ENCODE results near the gene IPCEF1.

IPCEF1 gene

DNA sequence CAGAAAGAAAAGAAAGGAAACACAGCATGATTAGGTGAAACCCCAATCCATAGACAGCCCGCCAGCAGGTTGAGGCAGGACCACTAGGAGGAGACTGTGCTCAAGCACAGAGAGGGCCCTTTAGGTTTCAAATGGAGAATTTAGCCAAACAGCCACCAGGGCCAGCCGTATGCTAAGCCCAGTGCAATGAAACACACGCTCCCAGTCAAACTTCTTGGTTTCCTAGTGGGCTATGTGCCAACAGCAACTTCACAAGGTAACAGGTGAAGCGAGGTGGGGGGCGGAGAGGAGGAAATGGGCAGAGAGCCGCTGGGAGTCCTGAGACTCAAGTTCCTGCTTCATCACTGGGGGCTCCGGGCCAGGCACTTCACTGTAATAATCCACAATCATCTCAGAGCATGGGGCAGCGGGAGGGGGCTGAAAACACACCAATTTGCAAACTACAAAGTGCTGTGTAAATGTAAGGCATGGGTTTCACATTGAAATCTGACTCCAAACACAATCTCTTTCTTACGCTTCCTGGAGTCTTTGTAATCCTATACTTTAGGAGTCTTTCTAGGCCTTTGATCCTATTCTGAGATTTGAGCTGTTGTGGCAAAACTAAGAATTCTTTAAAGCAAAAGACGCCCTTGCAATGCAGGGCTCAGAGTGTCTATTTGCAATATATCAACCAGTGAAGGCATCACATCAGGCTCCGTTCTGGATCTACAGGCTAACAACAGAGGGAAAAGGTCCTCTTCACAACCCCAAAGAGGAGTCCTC is 200.3 kb downstream of the IPCEF1 start:
- peak; percentile 30 for DNase-seq

DNA sequence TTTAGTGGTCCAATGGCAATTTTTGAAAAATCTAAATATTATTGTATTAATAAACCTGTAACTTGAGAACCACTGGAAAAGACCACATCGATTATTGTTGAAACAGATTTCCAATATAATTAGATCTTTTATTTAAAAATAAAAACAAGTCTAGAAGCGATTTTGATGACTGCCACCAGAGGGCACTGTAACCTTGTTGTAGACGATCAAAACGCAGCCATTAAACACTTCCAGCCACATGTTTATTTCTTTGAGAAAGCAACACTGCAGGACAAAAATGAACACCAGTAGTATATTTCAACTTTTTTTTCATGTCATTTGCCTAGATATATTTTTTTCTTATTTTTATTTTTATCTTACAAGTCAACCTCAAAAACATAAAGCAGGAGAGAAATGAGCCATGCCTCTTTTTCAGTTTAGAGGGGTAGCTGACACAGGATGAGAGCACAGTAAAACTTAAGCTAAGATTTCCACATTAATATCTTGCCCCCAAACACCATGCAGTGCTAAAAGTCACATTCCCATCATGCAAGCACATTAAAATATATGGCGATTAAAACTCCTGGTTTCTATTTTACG is 202.1 kb downstream of the IPCEF1 start:
- peak; percentile 55 for DNase-seq

DNA sequence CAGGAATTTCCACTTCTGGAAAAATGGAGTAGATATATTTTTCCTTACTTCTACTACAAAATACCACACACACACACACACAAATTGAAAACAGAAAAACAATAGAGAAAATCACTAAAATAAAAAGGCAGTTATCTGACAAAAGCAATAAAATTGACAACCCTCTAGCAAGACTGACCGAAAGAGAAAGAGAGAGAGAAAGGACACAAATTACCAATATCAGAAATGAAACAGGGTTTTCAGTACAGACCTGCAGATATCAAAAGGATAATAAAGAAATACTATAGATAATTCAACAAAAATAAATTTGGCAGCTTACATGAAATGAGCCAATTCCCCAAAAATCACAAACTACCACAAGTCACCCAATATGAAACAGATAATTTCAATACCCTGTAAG is 212.8 kb downstream of the IPCEF1 start:
- no peak for DNase-seq

DNA sequence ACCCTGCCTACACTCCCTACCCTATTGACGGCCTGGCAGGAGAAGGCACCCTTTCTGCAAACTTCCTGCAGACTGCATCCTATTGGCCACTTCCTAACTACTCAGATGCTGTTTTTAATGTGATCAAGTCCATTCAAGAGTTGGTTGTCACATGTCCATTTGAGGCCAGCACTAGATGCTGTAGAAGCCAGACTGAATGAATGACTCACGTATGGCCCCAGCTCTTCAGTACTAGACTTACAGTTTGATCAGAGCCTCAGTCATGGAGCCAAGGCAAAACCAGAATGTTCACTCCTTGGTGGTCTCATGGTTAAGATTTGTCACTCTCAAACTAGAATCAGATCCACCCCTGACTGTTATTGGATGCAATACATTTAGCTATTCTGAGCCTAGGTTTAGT is 215.9 kb downstream of the IPCEF1 start:
- DNase-seq, result no peak

DNA sequence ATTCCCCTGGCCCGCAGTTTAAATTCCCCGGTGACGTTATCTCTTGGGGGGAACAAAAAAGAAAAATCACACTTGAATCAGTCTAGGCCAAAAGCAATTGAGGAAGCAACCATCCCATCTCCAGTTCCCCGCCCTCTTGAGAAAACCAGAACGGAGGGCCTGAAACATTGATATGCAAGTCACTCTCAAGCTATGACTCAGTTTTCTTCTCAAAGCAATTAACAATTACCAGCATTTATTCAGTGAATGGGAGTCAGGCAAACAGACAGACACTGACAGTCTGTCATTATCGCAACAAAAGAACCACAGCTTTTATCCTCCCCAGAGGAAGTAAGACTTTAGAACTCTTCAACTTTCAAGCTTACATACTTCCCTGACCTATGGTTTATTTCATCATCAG is 216.7 kb downstream of the IPCEF1 start:
- no peak for DNase-seq

DNA sequence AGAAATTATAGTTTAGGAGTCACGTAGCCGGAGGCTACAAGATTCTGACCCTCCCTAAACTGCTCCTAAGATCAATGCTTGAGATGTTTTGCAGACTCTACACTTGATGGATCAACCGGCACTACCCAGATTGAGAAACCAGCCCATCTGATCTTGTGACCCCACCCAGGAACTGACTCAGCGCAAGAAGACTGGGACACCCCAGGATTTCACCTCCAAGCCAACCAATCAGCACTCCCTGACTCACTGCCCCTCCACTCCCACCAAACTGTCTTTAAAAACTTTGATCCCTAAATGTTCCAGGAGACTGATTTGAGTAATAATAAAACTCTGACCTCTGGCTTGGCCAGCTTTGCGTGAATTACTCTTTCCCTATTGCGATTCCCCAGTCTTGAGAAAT is 217.8 kb downstream of the IPCEF1 start:
- no peak for DNase-seq

DNA sequence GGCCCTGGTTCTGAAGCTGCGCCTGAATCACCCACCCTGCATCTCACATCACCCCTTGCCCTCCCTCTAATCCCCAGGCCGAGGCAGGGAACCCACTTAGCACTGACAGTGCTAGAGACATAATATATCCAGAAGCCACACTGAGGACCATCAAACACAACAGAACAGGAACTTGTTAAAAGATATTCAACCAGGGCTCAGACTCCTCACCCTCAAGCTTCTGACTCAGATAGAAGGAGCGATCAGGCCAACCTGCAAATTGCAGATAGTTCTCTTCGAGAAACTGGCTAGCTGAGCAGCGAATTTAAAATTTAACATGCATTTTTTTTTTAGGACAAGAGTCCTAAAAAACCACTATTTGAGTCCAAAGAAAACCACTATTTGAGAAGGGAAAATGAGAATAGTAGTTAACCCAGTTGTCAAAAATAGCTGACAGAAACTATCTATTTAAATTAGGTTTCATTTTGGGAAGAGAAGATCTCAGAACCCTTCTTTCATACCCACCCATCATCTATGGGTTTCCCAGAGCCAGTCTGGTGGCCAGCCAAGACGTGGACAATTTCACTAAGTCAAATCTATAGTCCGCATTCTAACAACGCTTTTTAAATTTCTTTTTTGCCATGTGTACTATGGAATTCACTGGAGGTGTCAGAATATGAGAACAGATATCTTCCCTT is 222.0 kb downstream of the IPCEF1 start:
- no peak for DNase-seq

DNA sequence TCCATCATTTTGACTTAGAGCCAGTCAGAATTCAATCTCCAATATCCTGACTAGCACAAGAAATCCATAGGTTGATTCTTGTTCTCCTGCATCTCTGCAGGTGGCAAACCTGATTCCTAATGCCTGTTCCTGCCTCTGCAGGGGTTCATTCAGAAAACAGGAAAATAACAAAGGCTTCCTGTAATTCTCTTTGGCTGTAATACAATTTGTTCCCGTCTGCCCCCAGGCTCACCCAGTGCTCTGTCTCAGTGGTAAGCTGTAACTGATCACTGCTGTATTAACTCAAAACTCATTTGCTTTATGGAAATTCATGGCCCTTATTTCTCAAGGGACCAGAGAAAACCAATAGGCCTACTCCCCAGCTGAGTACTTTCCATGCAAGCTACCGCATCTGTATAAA is 228.9 kb downstream of the IPCEF1 start:
- DNase-seq, result no peak

DNA sequence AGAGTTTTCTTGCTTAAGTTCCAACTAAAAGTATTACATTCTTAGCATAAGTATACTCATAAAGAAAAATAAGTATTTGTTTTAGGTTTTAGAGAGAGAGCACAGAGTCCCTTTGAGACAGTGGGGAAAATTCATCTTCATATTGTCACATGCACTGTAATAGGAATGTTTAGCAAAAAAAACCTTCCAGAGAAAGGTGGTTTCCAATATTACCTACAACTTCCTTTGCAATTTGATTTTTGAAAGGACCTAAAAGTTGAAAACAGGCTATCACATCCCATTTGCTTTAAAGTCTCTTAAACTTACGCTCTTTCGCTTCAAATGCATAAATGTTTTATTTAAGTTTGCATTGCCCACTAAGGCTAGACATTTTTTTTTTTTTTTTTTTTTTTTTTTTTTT is 231.2 kb downstream of the IPCEF1 start:
- no peak for DNase-seq

DNA sequence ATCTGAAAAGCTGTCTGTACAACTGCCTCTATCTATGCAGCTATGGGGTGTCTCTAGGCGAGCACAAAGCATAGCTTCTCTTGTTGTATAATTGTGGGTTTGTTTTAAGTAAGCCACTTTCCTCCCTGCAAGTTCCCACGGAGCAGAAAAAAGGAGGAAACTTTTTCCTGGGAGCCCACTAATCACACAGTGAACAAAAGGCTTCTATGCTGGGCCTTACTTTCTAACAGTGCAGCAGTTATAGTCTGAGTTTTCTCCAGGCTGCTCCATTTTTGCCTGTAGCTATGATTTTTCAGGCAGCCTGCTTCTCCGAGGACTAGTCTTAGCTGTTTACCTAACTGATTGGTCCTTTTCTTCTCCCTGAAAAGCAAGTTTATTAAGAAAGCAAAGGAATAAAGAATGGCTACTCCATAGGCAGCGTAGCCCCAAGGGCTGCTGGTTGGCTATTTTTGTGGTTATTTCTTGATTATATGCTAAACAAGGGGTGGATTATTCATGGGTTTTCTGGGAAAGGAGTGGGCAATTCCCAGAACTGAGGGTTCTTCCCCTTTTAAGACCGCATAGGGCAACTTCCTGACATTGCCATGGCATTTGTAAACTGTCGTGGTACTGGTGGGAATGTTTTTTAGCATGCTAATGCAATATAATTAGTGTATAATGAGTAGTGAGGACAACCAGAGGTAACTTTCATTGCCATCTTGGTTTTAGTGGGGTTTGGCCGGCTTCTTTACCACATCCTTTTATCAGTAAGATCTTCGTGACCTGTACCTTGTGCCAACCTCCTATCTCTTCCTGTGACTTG is 233.2 kb downstream of the IPCEF1 start:
- no peak for DNase-seq

DNA sequence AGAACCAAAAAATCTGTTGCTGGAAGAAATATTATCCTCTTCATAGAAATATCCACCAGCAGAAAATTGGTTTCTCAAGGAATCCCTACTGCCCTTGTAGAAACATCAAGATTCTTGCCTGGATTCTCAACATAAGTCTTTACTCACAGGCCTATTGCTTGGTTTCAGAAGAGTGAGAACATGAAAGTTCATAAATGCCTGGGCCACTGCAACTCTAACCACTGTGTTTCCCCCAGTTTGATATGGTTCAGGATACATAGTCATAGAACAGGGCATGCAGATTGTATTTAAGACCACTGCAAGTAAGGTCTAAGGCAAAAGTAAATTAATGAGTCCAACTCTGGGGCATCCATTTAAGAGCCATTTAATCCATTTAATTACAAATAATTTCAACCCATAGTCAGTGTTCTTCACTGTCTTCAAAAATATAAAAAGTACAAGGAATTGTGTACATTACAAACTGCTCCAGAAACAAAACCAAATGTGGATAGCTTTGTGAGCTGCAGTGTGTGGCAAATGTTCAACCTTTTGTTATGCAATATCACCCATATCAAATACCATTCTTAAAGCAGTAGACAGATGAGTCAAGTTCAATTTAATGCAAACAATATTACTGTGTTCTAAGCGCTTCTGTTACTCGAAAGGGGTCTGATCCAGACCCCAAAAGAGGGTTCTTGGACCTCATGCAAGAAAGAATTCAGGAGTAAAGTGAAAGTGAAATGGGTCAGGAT is 234.2 kb downstream of the IPCEF1 start:
- DNase-seq, result no peak

DNA sequence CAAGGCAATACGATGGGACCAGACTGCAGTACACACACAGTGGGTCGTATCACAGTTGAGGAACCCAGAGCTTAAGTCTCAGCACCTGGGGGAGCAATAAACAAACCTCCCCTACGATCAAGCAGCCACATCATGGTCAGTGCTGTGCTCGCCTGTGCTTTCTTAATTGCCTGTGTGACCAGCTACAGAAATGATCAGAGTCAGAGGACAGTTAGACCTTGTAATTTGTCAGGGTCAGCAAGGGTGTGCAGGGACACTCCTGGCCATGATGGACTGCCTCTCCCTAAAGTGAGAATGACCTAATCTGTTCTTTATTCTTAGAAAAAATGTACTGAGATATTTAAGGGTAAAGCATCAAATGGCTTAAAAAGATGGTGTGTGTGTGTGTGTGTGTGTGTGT is 239.1 kb downstream of the IPCEF1 start:
- no peak for DNase-seq

DNA sequence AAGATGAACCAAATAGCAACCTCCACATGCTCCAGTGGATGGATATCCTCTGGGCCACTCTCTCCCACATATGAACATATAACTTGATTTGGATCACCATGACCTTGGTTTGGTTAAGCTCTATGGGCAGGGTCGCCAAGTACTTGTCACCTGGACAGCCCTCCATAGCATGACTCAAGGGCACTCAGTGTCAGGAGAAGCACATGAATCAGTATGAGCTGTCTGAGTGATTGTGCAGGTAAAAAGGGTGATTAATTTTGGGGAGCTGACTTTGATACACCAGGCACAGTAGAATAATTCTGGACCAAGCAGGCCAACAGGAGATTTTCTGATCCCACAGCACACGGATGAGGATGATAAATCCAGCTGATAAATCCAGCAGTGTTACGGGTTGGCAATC is 243.2 kb downstream of the IPCEF1 start:
- no peak for DNase-seq

DNA sequence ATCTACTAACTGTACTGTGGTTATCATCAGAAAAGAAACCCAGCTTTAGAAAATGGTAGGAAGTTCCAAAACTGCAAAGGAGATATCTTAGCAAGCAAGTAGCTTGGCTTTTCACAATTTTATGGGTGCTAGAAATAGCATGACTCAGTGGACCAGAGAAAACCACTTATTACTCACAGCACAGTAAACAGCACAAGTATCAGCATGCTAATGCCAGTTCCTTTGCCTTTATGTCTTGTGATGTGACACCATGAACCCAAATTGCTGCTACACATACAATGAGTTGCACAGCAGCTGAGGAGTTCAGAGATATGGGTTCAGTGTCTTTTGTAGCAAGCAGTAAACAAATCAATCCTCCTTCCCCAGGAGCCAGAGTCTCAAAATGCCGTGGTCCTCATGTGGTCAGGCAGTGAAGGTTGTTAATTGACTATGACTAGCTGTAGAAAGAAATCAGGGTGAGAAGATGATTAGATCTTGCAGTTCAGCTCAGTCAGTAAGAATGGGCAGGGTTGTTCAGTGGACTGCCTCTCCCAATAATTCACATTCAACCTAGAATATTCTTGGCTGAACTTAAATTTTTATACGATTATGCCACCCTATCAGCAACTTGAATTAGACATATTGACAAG is 244.3 kb downstream of the IPCEF1 start:
- no peak for DNase-seq

DNA sequence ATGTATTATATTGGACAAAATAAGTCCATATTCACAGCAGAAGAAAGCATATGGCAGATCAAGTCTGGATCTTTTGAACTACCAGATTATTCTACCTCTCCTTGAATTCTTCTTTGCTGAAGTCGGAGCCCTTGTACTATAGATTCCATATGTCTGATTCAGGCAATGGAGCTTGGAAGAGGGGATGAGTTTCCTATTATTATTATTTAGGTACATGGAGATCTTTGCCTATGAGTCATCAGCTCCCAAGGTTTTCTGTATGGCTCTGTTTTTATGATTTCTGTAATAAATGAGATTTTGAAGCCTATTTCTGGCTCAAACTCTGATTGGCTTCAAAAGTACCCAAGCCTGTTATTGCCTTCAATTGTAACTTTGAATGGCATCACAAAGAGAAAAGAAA is 245.6 kb downstream of the IPCEF1 start:
- peak; percentile 18 for DNase-seq

DNA sequence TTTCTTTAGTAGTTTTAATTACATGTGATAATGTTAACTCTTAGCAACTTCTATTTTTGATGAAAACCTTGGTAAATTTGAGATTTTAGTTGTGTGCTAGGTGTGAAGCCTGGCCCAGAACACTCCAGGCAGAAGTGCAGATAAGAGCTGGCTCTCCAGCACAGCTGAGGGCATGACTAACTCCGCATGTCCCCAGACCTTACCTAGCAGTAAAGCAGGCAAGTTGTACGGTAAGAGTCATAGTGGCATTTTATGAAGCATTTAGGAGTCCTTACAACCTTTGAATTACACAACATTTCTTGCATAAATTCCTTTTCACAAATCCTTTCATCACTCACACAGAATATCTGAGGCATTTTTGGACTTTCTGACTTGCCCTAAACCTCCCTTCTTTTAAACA is 250.4 kb downstream of the IPCEF1 start:
- no peak for DNase-seq
